Neuronal stem cell (in vitro differentiated cells): ENCODE data around the gene BAZ1A.

Source experiments
- DNase-seq: peaks from one replicate; pipeline ENCODE4 v3.0.0-alpha.2; 2013; ENCODE audit warnings: low spot score
- H2AFZ ChIP-seq: one replicate; pipeline ENCODE4 v1.6.1; 2013; ENCODE audit warnings: mild to moderate bottlenecking, low read length, inconsistent platforms
- H2AK5ac ChIP-seq: 2 replicates; pipeline ENCODE4 v1.6.1; 2013; ENCODE audit warnings: low read depth, mild to moderate bottlenecking, inconsistent platforms, low read length, moderate library complexity, mixed read lengths
- H2BK120ac ChIP-seq: 2 replicates; pipeline ENCODE4 v1.6.1; 2013; ENCODE audit warnings: low read depth, mild to moderate bottlenecking, inconsistent platforms, low read length, moderate library complexity, mixed read lengths
- H2BK12ac ChIP-seq: one replicate; pipeline ENCODE4 v1.6.1; 2013; ENCODE audit warnings: low read length, inconsistent platforms
- H2BK15ac ChIP-seq: 2 replicates; pipeline ENCODE4 v1.6.1; 2013; ENCODE audit warnings: mild to moderate bottlenecking, low read length, inconsistent platforms, mixed read lengths
- H2BK5ac ChIP-seq: one replicate; pipeline ENCODE4 v1.6.1; 2013; ENCODE audit warnings: inconsistent platforms, mild to moderate bottlenecking, low read length, moderate library complexity
- H3K14ac ChIP-seq: one replicate; pipeline ENCODE4 v1.6.1; 2013; ENCODE audit warnings: low read length, inconsistent platforms
- H3K18ac ChIP-seq: 2 replicates; pipeline ENCODE4 v1.6.1; 2013; ENCODE audit warnings: low read length, inconsistent platforms
- H3K23ac ChIP-seq: 2 replicates; pipeline ENCODE4 v1.6.1; 2013; ENCODE audit warnings: low read depth, mild to moderate bottlenecking, mixed read lengths, low read length, inconsistent platforms; ENCODE audit not compliant: poor library complexity
- H3K27ac ChIP-seq: replicated peaks from 3 replicates; pipeline ENCODE4 v1.5.1; 2013; ENCODE audit warnings: low read length, inconsistent platforms
- H3K27me3 ChIP-seq, 3 experiments: 2 replicates each; pipeline ENCODE4 v1.6.1; 2013; ENCODE audit warnings: low read length in 3 of 3, mild to moderate bottlenecking in 2 of 3, inconsistent platforms in 1 of 3, low read depth in 1 of 3, mixed read lengths in 1 of 3, moderate library complexity in 1 of 3; ENCODE audit not compliant: control insufficient read depth in 3 of 3, insufficient read depth in 3 of 3
- H3K36me3 ChIP-seq, 2 donors: replicated peaks in 1 of 2; 2 replicates each; pipeline ENCODE4 v1.6.1; 2013; ENCODE audit warnings: low read length in 2 of 2; ENCODE audit not compliant: control insufficient read depth in 2 of 2, insufficient read depth in 2 of 2
- H3K4ac ChIP-seq: 2 replicates; pipeline ENCODE4 v1.6.1; 2013; ENCODE audit warnings: inconsistent platforms, mild to moderate bottlenecking, low read length, moderate library complexity
- H3K4me1 ChIP-seq, 2 donors: 1 replicate in 1 of 2; 2 replicates in 1 of 2; pipeline ENCODE4 v1.6.1; 2013; ENCODE audit warnings: low read length in 2 of 2, low read depth in 1 of 2; ENCODE audit not compliant: control insufficient read depth in 2 of 2, insufficient read depth in 1 of 2
- H3K4me2 ChIP-seq: one replicate; pipeline ENCODE4 v1.6.1; 2013; ENCODE audit warnings: mild to moderate bottlenecking, low read length, inconsistent platforms; ENCODE audit not compliant: insufficient read depth, poor library complexity, severe bottlenecking
- H3K4me3 ChIP-seq, 2 donors: 2 replicates each; pipeline ENCODE4 v1.5.1; 2013; ENCODE audit warnings: low read length in 2 of 2, mild to moderate bottlenecking in 2 of 2, inconsistent platforms in 1 of 2, moderate library complexity in 1 of 2
- H3K79me1 ChIP-seq: one replicate; pipeline ENCODE4 v1.6.1; 2013; ENCODE audit warnings: low read depth, mild to moderate bottlenecking, inconsistent platforms, low read length, moderate library complexity
- H3K9ac ChIP-seq: one replicate; pipeline ENCODE4 v1.6.1; 2013; ENCODE audit warnings: mild to moderate bottlenecking, low read depth, low read length, inconsistent platforms; ENCODE audit not compliant: poor library complexity
- H3K9me3 ChIP-seq, 2 donors: replicated peaks in 1 of 2; 2 replicates each; pipeline versions ENCODE3 to v1.6.1; 2013; ENCODE audit warnings: low read length in 2 of 2, mild to moderate bottlenecking in 2 of 2, inconsistent platforms in 1 of 2, low read depth in 1 of 2, mixed read lengths in 1 of 2, moderate library complexity in 1 of 2; ENCODE audit not compliant: control insufficient read depth in 2 of 2, insufficient read depth in 1 of 2
- H4K8ac ChIP-seq: one replicate; pipeline ENCODE4 v1.6.1; 2013; ENCODE audit warnings: low read depth, mild to moderate bottlenecking, inconsistent platforms, low read length, moderate library complexity
- H4K91ac ChIP-seq: one replicate; pipeline ENCODE4 v1.6.1; 2013; ENCODE audit warnings: low read length, low read depth, mild to moderate bottlenecking, inconsistent platforms; ENCODE audit not compliant: poor library complexity
- WGBS, 2 donors: extraction: QIAGEN DNeasy Blood & Tissue Kit; methylation state at CpG; one replicate each; pipeline ENCODE4 v1.1.7; 2013; ENCODE audit warnings: missing lambda C conversion rate in 2 of 2, mixed read lengths in 1 of 2; ENCODE audit not compliant: insufficient read length in 2 of 2, insufficient replicate concordance in 1 of 2; ENCODE audit errors: extremely low coverage in 2 of 2; 5-methylcytosine and 5-hydroxymethylcytosine counted together

The BAZ1A gene

DNA sequence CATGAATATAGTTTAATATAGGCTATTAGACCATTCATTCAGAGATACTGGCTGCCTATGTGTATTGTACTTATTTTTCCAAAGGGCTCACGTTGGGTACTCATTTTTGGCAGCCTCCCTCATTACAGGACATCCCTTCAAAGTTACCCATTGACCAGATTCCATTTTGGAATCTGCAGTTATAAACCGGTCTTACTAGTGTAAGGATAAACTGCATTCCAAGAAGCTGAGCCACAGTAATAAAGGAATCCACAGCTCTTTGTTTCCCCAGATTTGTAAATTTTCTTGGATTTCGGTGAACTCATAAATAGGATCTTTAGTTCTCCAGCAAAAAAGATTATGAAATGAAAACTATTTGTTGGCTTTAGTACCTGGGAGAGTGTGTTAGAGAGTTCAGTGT, 141.9 kb downstream of the BAZ1A start:
- Histone ChIP-seq H3K27ac (no peak overlapping the region), H3K18ac (no peak overlapping the region), H3K36me3 (no peaks in the 10 kb centered on the region), H2BK5ac (no peak overlapping the region), H2BK15ac (no peak overlapping the region), H2AFZ (peak overlapping the region; percentile 70), H3K4me1 (no peaks in the 10 kb centered on the region), H3K79me1 (no peaks in the 10 kb centered on the region), H3K4me3 (no peak overlapping the region), H2AK5ac (no peak overlapping the region), H4K91ac (no peak overlapping the region), H3K4ac (no peak overlapping the region), H3K23ac (no peak overlapping the region), H3K14ac (no peak overlapping the region), H3K27me3 (peaks cover 0 to 4% (median 0%) of the 10 kb centered on the region in 3 experiments), H4K8ac (no peak overlapping the region), H3K9ac (no peak overlapping the region), H2BK120ac (no peak overlapping the region), H3K4me2 (no peak overlapping the region), H2BK12ac (no peak overlapping the region), H3K9me3 (peaks cover 0 to 4% of the 10 kb centered on the region in 2 donors)
- DNase-seq: no peak
- WGBS, 2 donors: no CpG with 5 or more reads among the region's 3 CpGs

- H2AFZ ChIP-seq: peak overlapping the region; percentile 70
- H3K36me3 ChIP-seq: no peaks in the 10 kb centered on the region
- no peak overlapping the region for H3K27ac ChIP-seq
- H3K4ac ChIP-seq: no peak overlapping the region
- H3K79me1 ChIP-seq: no peaks in the 10 kb centered on the region
- H3K4me1 ChIP-seq: no peaks in the 10 kb centered on the region
- no peak overlapping the region for H3K9ac ChIP-seq
- H3K9me3 ChIP-seq: peaks cover 0 to 4% of the 10 kb centered on the region in 2 donors
- no peak overlapping the region for H2BK5ac ChIP-seq
- H4K91ac ChIP-seq: no peak overlapping the region
- H3K23ac ChIP-seq: no peak overlapping the region
- WGBS, 2 donors: no CpG with 5 or more reads among the region's 4 CpGs
- H3K18ac ChIP-seq: no peak overlapping the region
- H3K4me3 ChIP-seq: no peak overlapping the region
- H2BK15ac ChIP-seq: no peak overlapping the region
- H3K27me3 ChIP-seq: peaks cover 0 to 4% (median 0%) of the 10 kb centered on the region in 3 experiments
- H4K8ac ChIP-seq: no peak overlapping the region
- DNase-seq: no peak
- no peak overlapping the region for H2BK120ac ChIP-seq
- H3K14ac ChIP-seq: no peak overlapping the region
- no peak overlapping the region for H3K4me2 ChIP-seq
- H2AK5ac ChIP-seq: no peak overlapping the region
- H2BK12ac ChIP-seq: no peak overlapping the region
Observed at GRCh38 chr14:34732802-34733201, 142.4 kb downstream of the BAZ1A start.

DNA sequence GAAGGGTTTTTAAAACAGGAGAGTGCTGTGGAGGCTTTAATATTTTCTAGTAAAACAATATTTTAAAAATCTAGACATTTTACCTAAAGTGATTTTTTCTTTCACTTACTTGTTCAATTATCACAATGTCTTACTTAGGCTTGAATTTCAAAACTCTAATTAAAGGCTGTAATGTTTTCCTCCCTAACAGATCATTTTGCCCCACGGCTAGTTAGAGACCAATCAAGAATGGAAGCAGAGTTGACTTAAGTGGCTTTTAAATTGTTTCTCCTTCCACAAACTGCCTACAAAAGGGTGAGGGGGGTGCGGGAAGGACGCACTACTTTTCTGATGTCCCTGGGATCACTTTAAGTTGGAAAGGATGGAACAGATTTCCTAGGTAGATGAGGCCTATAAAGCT, 151.3 kb downstream of the BAZ1A start:
- Histone ChIP-seq H3K27me3 (no peaks in the 10 kb centered on the region), H2BK120ac (no peak overlapping the region), H2AFZ (no peak overlapping the region), H3K4me3 (no peak overlapping the region), H4K8ac (no peak overlapping the region), H2BK5ac (no peak overlapping the region), H3K4me2 (no peak overlapping the region), H2BK15ac (no peak overlapping the region), H3K14ac (no peak overlapping the region), H4K91ac (no peak overlapping the region), H3K36me3 (no peaks in the 10 kb centered on the region), H3K18ac (no peak overlapping the region), H3K4ac (no peak overlapping the region), H2AK5ac (no peak overlapping the region), H3K79me1 (no peaks in the 10 kb centered on the region), H3K4me1 (no peaks in the 10 kb centered on the region), H3K9ac (no peak overlapping the region), H3K9me3 (no peaks in the 10 kb centered on the region), H3K23ac (no peak overlapping the region), H3K27ac (no peak overlapping the region), H2BK12ac (no peak overlapping the region)
- no peak for DNase-seq
- WGBS, 2 donors: no CpG with 5 or more reads among the region's 3 CpGs

GRCh38 chr14:34722723-34723545, 152.2 kb downstream of the BAZ1A start:
- Histone ChIP-seq H3K14ac (no peak overlapping the region), H3K27me3 (no peaks in the 10 kb centered on the region), H3K4me2 (no peak overlapping the region), H2BK5ac (no peak overlapping the region), H2BK12ac (no peak overlapping the region), H2AK5ac (no peak overlapping the region), H2BK120ac (no peak overlapping the region), H3K9me3 (no peaks in the 10 kb centered on the region), H3K36me3 (no peaks in the 10 kb centered on the region), H3K9ac (no peak overlapping the region), H2BK15ac (no peak overlapping the region), H3K18ac (no peak overlapping the region), H4K91ac (no peak overlapping the region), H3K4me3 (no peak overlapping the region), H3K27ac (no peak overlapping the region), H4K8ac (no peak overlapping the region), H3K23ac (no peak overlapping the region), H3K4ac (no peak overlapping the region), H3K79me1 (no peaks in the 10 kb centered on the region), H3K4me1 (no peaks in the 10 kb centered on the region), H2AFZ (peak overlapping the region; percentile 55)
- peak; percentile 51 for DNase-seq
- no CpG with 5 or more reads among the region's 10 CpGs for WGBS, 2 donors
